ENCODE measurements around the gene RALGPS1.

- TF ChIP-seq CTCF (IDR thresholded peaks at IDR 0.05 in 8 of 11, conservative IDR thresholded peaks at IDR 0.05 in 3 of 11) = peak; percentile 31 to 82 (median 71)
- TF ChIP-seq POLR2AphosphoS5 (IDR thresholded peaks at IDR 0.05) = peak in 1 of 3 donors; percentile 33
- TF ChIP-seq POLR2A (IDR thresholded peaks at IDR 0.05) = no peak
Measured at GRCh38 chr9:126965541-126966428, 51.2 kb downstream of the RALGPS1 start.
